Rectal smooth muscle tissue (tissue), 1 donor: ENCODE data around the gene CCM2.

ENCODE experiments used
- H3K27ac ChIP-seq: one replicate; pipeline ENCODE4 v1.7.0; 2013; ENCODE audit warnings: low read depth, low read length, inconsistent platforms
- H3K27me3 ChIP-seq: one replicate; pipeline ENCODE4 v1.7.0; 2013; ENCODE audit warnings: low read length; ENCODE audit not compliant: control insufficient read depth, insufficient read depth
- H3K36me3 ChIP-seq: one replicate; pipeline ENCODE4 v1.7.0; 2013; ENCODE audit warnings: low read length; ENCODE audit not compliant: control insufficient read depth, insufficient read depth
- H3K4me1 ChIP-seq: one replicate; pipeline ENCODE4 v1.7.0; 2013; ENCODE audit warnings: low read length; ENCODE audit not compliant: control insufficient read depth, insufficient read depth
- H3K4me3 ChIP-seq: one replicate; pipeline ENCODE4 v1.7.0; 2013; ENCODE audit warnings: low read length
- H3K9ac ChIP-seq: one replicate; pipeline ENCODE4 v1.7.0; 2013; ENCODE audit warnings: low read length

CCM2 gene

DNA sequence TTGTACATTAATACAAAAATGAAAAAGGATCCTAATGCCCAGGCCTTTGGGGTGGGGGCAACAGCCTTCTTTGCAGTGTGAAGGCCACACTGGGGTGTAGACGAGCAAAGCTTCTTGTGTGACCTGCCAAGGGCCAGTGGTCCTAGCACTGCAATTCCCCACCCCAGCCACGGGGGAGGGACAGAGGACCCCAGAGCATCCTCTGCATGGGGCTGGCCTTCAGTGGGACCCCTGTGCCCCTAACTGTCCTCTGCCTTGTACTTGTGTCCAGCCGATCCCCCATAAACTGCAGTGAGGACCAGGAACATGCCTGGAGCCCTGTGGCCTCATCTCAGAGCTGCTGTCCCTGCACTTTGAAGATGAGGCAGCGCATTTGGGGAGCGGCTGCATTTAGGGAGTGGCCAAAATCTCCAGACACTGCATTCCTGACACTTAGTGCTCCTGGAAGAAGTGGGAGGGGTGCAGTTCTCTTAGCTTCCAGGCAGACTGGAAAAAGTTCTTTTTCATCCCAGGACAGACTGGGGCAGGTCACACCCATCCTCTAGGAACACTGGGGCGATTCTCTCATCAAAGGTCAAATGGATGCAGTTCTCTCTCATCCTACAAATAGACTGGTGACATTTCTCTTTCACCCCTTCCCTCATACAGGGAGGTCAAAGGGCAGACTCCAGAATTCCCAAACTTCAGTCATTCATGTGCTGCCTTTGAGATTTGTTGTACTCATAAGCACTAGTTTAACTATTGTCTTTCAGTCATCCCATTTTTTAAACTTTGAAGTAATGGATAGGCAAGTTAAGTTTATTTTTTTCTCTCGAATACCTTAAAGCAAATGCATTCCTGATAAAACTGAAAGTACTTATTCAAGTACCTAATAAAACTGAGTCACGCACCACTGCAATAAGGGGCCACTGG, 20.3 kb upstream of the CCM2 start:
- H3K4me1 ChIP-seq, result peaks cover 2% of the 10 kb centered on the region
- no peak overlapping the region for H3K4me3 ChIP-seq
- H3K27me3 ChIP-seq, result no peaks in the 10 kb centered on the region
- no peak overlapping the region for H3K9ac ChIP-seq
- H3K27ac ChIP-seq, result peak overlapping the region; percentile 28
- H3K36me3 ChIP-seq, result peaks cover 10% of the 10 kb centered on the region

DNA sequence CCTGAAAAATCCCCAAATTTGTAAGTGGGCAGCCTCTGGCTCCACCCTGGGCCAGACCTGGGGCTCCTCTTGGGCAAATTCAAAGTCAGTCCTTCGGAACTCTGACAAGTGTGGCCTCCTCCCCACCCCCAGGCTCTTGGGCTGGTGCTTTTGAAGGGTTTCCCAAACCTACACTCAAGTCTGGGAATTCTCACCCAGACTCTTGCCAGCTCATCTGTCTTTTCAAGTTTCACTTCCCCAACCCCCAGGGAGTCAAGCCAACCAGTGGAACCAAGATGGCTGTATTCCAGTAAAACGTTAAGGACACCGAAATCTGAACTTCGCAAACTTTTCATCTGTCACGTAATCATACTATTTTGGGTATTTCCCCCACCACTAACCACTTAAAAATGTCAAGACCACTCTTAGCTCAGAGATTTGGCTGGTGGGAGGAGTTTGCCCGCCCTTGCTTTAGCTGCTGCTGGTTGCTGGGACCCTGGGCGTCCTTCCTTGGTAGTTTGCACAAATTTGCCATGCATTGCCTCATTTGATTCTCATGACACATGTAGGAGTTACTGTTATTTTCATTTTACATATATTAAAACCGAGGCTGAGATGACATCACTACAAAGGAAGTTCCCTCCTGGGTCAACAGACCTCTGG, 19.5 kb upstream of the CCM2 start:
- Histone ChIP-seq H3K27me3 (no peaks in the 10 kb centered on the region), H3K4me3 (no peak overlapping the region), H3K27ac (peak overlapping the region; percentile 28), H3K9ac (no peak overlapping the region), H3K36me3 (peaks cover 10% of the 10 kb centered on the region), H3K4me1 (peaks cover 2% of the 10 kb centered on the region)

- Histone ChIP-seq H3K4me1 (peaks cover 6% of the 10 kb centered on the region), H3K4me3 (no peak overlapping the region), H3K9ac (no peak overlapping the region), H3K36me3 (peaks cover 10% of the 10 kb centered on the region), H3K27ac (no peak overlapping the region), H3K27me3 (no peaks in the 10 kb centered on the region)
Measured at GRCh38 chr7:44981035-44981706, 18.8 kb upstream of the CCM2 start.

- Histone ChIP-seq H3K4me1 (peaks cover 6% of the 10 kb centered on the region), H3K36me3 (peaks cover 10% of the 10 kb centered on the region), H3K4me3 (no peak overlapping the region), H3K27me3 (no peaks in the 10 kb centered on the region), H3K9ac (no peak overlapping the region), H3K27ac (no peak overlapping the region)
Measured at GRCh38 chr7:44982535-44982923, 17.5 kb upstream of the CCM2 start.

- H3K27me3 ChIP-seq, result no peaks in the 10 kb centered on the region
- H3K27ac ChIP-seq, result no peak overlapping the region
- no peak overlapping the region for H3K9ac ChIP-seq
- H3K4me3 ChIP-seq, result no peak overlapping the region
- H3K36me3 ChIP-seq, result peaks cover 10% of the 10 kb centered on the region
- H3K4me1 ChIP-seq, result peaks cover 6% of the 10 kb centered on the region
Measured at GRCh38 chr7:44982970-44983369, 17.0 kb upstream of the CCM2 start.

- H3K9ac ChIP-seq, result no peak overlapping the region
- H3K4me1 ChIP-seq, result peaks cover 6% of the 10 kb centered on the region
- H3K27ac ChIP-seq, result no peak overlapping the region
- H3K27me3 ChIP-seq, result no peaks in the 10 kb centered on the region
- no peak overlapping the region for H3K4me3 ChIP-seq
- H3K36me3 ChIP-seq, result peaks cover 10% of the 10 kb centered on the region
Measured at GRCh38 chr7:44983742-44984477, 16.1 kb upstream of the CCM2 start.

DNA sequence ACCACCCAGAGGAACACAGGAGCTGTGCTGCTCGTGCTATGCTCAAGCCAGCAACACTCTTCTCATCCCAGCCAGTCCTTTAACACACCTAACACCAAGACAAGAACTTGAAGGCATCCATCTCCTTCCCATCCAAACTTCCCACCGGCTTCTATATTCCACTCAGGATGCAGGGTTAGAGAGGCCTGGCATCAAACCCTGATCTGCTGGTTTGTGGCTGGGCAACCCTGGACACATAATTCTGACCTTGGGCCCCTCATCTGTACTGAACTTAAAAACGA, 15.6 kb upstream of the CCM2 start:
- Histone ChIP-seq H3K9ac (no peak overlapping the region), H3K4me1 (peaks cover 6% of the 10 kb centered on the region), H3K27me3 (no peaks in the 10 kb centered on the region), H3K36me3 (peaks cover 10% of the 10 kb centered on the region), H3K4me3 (no peak overlapping the region), H3K27ac (no peak overlapping the region)

DNA sequence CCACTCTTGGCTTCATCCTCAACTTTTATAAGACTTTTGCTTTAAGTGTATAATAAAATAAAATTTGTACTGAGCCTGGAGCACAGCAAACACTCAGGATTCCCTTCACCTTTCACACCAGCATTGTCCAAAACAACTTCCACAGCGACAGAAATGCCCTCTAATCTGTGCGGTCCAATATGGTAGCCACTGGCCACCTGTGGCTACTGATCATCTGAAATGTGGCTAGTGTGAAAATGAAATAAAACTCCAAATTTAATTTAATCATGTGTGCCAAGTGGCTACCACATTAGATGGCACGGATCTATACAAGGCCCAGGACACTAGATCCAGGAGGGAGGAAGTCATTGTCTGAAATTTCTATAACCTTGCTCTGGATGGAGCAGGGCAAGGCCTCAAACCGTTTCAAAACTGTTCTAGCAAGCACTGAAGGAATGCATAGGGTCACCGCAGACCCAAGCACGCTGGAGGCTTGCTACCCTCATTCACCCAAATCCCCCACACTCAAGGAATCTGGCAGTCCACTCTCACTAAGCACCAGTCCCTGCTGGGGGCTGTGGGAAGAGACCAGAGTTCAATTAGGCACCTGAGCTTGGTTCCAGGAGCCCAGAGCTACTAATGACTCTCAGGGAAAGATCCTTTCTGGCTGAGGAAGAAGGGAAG, 14.8 kb upstream of the CCM2 start:
- H3K4me1 ChIP-seq, result peaks cover 5% of the 10 kb centered on the region
- no peak overlapping the region for H3K27ac ChIP-seq
- H3K9ac ChIP-seq, result no peak overlapping the region
- peaks cover 10% of the 10 kb centered on the region for H3K36me3 ChIP-seq
- peak overlapping the region; percentile 79 for H3K4me3 ChIP-seq
- no peaks in the 10 kb centered on the region for H3K27me3 ChIP-seq

GRCh38 chr7:44985900-44986217, 14.1 kb upstream of the CCM2 start:
- peaks cover 10% of the 10 kb centered on the region for H3K36me3 ChIP-seq
- peak overlapping the region; percentile 53 for H3K9ac ChIP-seq
- no peaks in the 10 kb centered on the region for H3K27me3 ChIP-seq
- peaks cover 5% of the 10 kb centered on the region for H3K4me1 ChIP-seq
- peak overlapping the region; percentile 79 for H3K4me3 ChIP-seq
- peak overlapping the region; percentile 91 for H3K27ac ChIP-seq

DNA sequence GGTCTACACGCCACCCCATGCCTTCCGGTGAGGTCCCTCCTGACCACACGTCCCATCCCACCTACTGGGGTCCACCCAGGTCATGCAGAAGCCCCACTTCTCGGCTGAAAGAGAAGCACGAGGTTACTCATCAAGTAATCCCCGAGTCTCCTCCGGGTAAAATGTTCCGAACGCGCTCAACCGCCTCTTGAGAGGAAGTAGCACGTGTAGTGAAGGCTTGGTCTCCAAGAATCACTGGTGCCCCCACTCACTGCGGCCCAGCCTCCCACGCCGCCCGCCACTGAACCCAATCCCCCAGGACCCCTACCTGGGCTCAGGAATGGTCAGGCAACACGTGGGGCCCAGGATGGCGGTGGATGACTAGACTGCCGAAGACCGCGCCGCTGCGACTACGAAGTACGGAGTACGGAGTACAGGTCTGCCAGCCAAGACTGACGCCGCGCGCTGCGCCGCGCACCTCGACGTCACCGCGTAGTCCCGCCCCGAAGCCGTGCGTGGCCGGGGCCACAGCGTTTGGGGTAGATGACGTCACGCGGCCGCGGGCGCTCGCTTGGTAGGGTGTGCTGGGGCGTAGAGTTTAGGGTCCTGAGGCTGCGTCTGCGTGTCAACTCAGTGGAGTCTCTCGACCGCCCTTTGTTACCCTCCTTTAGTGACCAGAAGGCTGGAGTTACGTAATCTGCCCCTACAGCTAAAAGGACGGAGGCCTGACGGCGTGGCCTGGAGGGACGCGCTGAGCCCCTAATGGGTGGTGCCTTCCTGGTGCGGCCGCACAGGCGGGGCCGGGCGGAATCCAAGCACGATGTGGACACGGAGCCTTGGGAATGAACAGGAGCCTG, 13.6 kb upstream of the CCM2 start:
- Histone ChIP-seq H3K36me3 (peaks cover 10% of the 10 kb centered on the region), H3K4me3 (peak overlapping the region; percentile 79), H3K27me3 (no peaks in the 10 kb centered on the region), H3K27ac (peak overlapping the region; percentile 91), H3K9ac (peak overlapping the region; percentile 53), H3K4me1 (peaks cover 5% of the 10 kb centered on the region)

- Histone ChIP-seq H3K36me3 (peaks cover 9% of the 10 kb centered on the region), H3K9ac (no peak overlapping the region), H3K27me3 (no peaks in the 10 kb centered on the region), H3K4me3 (no peak overlapping the region), H3K4me1 (peaks cover 5% of the 10 kb centered on the region), H3K27ac (no peak overlapping the region)
Measured at GRCh38 chr7:44987457-44987856, 12.5 kb upstream of the CCM2 start.
